Psoas muscle (tissue), 8 donors: Measurements from ENCODE around the gene CORO2B. TPM values are rescaled to one million over a fixed set of nuclear protein-coding genes. Genes with fewer than 3 reads are reported as not detected.

Experiments
- ATAC-seq, 4 donors: fragments of 200-7000 bp; cut with Tn5 transposase; one replicate each; pipeline ENCODE4 v1.9.1; 2020; ENCODE audit warnings: moderate library complexity in 3 of 4, mild to moderate bottlenecking in 2 of 4
- DNase-seq, 2 donors: peaks; one replicate each; pipeline ENCODE4 v3.0.0-alpha.2; 2020
- H3K27ac ChIP-seq: fragments of 200-600 bp; one replicate; pipeline ENCODE4 v1.8.0; 2022
- H3K27me3 ChIP-seq, 3 donors: fragments of 200-600 bp in 1 of 3; one replicate each; pipeline versions ENCODE4 v1.6.1 to v1.8.0; 2013 to 2022; ENCODE audit warnings: low read length in 2 of 3, mild to moderate bottlenecking in 2 of 3, moderate library complexity in 1 of 3; ENCODE audit not compliant: insufficient read depth in 3 of 3
- H3K36me3 ChIP-seq, 2 donors: fragments of 200-600 bp in 1 of 2; one replicate each; pipeline versions ENCODE4 v1.6.1 to v1.8.0; 2013 to 2022; ENCODE audit warnings: low read depth in 1 of 2, mild to moderate bottlenecking in 1 of 2, moderate library complexity in 1 of 2; ENCODE audit not compliant: insufficient read depth in 1 of 2
- H3K4me1 ChIP-seq: fragments of 200-600 bp; one replicate; pipeline ENCODE4 v1.8.0; 2022
- H3K4me3 ChIP-seq: fragments of 200-600 bp; one replicate; pipeline ENCODE4 v1.8.0; 2022; ENCODE audit warnings: mild to moderate bottlenecking
- H3K9me3 ChIP-seq: fragments of 200-600 bp; one replicate; pipeline ENCODE4 v1.8.0; 2022
- WGBS, 3 donors: extraction: QIAGEN DNeasy Blood & Tissue Kit; methylation state at CpG; one replicate each; pipeline versions ENCODE4 v1.1.6 to v1.1.7; 2013; 5-methylcytosine and 5-hydroxymethylcytosine counted together
- intact Hi-C, 2 donors: fragments of 100-400 bp; cut with DNase I; formaldehyde crosslinking; loops; one replicate each; pipeline versions ENCODE4 v1.11.0 to v1.14.2; 2022
- polyA plus RNA-seq, 3 donors: library from polyadenylated mRNA; stranded (reverse); fragments of 200-250 nt; gene quantifications; one replicate each; pipeline ENCODE4 v1.2.3, GENCODE V29; 2013
- total RNA-seq, 4 donors: library from RNA; stranded (reverse); fragmentation: NEBNext Ultra II Directional in 2 of 4; extraction: Animal tissue kit (Norgen Biotek cat#: 25700) in 2 of 4; gene quantifications; one replicate each; pipeline versions ENCODE4 v1.2.1 to v1.2.4, GENCODE V29; 2021 to 2023
- TF ChIP-seq, protein P1 (sequence below): fragments of 200-600 bp; IDR thresholded peaks from one replicate; pipeline ENCODE4 v1.8.0; 2022; ENCODE audit warnings: antibody characterized with exemption
- donor health status: healthy with polysubstance abuse.
- donor health status: DM: no; HTN: no; CAD: no; lungs with moderate emphysema.
- donor health status: Bipolar disorder and iron deficiency.
- donor health status: healthy.
- donor health status: DM: yes; HTN: yes; CAD: no.
- donor health status: DM: no; HTN: no; CAD: no.
- donor health status: DM: no; HTN: no; CAD: no.
- donor health status: DM: yes; HTN: yes; CAD: no.

The CORO2B gene
- total and polyA plus RNA-seq, 7 donors, result 1.1 to 3.2 (median 2.0) TPM

DNA sequence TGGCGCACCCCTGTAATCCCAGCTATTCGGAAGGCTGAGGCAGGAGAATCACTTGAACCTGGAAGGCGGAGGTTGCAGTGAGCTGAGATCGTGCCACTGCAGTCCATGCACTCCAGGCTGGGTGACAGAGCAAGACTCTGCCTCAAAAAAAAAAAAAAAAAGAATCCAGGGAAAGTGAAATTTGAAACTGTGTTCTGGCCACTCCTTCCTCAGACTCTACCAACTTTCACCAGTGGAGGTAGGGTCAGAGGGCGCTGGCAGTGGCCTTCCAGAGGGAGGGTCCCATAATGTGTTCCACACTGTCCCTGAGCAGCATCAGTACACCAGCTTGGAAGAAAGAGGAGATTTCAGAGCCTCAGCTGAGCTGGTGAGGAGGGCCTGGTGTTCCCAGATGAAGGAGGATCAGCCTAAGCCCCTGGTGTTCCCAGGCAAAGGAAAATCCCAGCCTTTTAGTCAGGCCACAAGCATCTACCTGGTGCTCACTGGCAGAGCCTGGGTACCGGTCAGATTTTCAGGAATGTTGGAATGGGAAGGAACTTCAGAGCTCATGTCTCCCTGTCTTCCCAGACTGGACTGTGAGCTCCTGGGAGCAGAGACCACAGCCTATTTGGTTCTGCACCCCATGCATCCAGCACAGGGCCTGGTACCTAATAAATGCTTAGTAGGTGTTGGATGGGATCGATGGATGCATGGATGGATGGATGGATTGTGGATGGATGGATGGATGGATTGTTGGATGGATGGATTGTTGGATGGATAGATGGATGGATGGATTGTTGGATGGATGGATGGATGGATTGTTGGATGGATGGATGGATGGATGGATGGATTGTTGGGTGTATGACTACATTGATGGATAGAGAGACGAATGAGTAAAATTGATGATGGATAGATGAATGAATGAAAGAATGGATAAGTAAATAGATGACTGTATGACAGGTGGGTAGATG is 117.9 kb downstream of the CORO2B start:
- ATAC-seq (no peak), DNase-seq (no peak)
- Histone ChIP-seq H3K27me3 (no peaks in the 10 kb centered on the region), H3K9me3 (no peaks in the 10 kb centered on the region), H3K36me3 (no peaks in the 10 kb centered on the region), H3K4me3 (no peak overlapping the region), H3K27ac (no peak overlapping the region), H3K4me1 (peaks cover 12% of the 10 kb centered on the region)
- TF ChIP-seq, protein P1, sequence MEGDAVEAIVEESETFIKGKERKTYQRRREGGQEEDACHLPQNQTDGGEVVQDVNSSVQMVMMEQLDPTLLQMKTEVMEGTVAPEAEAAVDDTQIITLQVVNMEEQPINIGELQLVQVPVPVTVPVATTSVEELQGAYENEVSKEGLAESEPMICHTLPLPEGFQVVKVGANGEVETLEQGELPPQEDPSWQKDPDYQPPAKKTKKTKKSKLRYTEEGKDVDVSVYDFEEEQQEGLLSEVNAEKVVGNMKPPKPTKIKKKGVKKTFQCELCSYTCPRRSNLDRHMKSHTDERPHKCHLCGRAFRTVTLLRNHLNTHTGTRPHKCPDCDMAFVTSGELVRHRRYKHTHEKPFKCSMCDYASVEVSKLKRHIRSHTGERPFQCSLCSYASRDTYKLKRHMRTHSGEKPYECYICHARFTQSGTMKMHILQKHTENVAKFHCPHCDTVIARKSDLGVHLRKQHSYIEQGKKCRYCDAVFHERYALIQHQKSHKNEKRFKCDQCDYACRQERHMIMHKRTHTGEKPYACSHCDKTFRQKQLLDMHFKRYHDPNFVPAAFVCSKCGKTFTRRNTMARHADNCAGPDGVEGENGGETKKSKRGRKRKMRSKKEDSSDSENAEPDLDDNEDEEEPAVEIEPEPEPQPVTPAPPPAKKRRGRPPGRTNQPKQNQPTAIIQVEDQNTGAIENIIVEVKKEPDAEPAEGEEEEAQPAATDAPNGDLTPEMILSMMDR, result no peak
- intact Hi-C loops, result no loop called here
- 93 to 99% (median 95%) methylated on average over 8 of the region's 8 CpGs for WGBS, 3 donors

DNA sequence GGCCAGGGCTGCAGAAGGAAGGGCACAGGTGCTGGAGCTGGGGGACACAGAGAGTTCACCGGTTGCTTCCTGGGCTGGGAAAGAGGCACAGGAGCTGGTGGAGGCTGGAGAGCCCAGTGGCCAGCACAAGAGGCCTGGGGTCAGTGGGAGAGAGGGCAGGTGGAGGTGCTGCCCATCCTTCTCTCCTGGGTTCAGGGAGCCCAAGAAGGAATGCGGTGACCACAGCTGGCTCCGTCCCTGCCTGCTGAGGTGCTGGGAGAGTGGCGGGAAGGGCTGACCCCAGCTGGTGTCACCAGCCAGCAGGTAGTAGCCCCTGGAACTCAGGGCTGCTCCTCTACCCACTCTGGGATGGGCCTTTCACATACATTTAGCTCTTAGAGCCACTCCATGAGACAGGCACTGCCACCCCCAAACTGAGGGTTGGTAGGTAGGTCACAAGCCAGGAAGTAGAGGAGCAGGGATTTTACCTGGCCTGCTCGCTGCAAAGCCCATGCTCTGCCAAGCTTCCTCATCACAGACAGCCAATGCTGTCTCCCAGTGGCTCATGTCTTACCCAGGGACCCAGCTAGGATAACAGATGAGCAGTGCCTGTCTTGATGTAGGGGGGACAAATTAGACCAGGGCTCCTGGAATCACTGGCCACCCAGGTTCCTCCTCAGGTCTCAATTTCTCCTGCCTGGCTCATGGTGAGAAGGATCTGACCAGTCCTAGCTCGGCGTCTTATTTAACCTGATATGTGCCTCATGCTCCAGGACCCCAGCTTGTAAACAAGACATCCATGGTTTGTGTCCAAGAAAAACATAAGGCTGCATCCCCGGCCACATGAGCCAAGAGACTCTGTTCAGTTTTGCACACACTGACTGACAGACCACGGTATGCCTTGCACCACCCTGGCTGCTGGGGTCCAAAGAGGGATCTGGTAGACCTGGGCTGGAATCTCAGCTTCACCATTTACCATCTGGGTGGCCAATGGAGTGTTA is 119.2 kb downstream of the CORO2B start:
- DNase-seq, result no peak
- Histone ChIP-seq H3K27ac (no peak overlapping the region), H3K27me3 (no peaks in the 10 kb centered on the region), H3K9me3 (no peaks in the 10 kb centered on the region), H3K4me3 (no peak overlapping the region), H3K4me1 (peaks cover 12% of the 10 kb centered on the region), H3K36me3 (no peaks in the 10 kb centered on the region)
- intact Hi-C loops, result no loop called here
- WGBS, 3 donors, result 68 to 84% (median 74%) methylated on average over 7 to 9 of the region's 9 CpGs
- TF ChIP-seq, protein P1, result no peak
- ATAC-seq, result no peak

DNA sequence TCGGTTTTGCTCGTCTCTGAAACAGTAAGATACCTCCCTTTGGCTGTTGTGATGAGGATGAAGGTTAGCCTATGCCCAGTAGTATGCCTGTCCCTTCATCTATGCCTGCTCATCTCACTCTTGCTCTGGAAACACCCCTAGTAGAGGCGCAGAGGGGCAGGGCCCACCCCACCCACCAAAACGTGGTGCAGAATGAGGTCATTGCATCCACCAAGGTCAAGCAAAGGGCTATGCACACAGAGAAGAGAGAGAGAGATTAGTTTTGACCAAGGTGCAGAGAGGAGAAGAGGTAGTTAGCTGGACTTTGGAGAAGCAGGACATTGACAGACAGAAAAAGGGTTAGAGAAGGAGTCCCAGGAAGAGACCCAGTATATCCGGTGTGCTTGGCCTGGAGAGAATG is 119.9 kb downstream of the CORO2B start:
- no peaks in the 10 kb centered on the region for H3K36me3 ChIP-seq
- WGBS, 3 donors, result 65 to 73% (median 70%) methylated on average over 5 of the region's 5 CpGs
- peaks cover 12% of the 10 kb centered on the region for H3K4me1 ChIP-seq
- ATAC-seq (no peak), DNase-seq (no peak)
- TF ChIP-seq, protein P1, result no peak
- no peak overlapping the region for H3K27ac ChIP-seq
- intact Hi-C loops, result no loop called here
- H3K9me3 ChIP-seq, result no peaks in the 10 kb centered on the region
- H3K27me3 ChIP-seq, result no peaks in the 10 kb centered on the region
- H3K4me3 ChIP-seq, result no peak overlapping the region

DNA sequence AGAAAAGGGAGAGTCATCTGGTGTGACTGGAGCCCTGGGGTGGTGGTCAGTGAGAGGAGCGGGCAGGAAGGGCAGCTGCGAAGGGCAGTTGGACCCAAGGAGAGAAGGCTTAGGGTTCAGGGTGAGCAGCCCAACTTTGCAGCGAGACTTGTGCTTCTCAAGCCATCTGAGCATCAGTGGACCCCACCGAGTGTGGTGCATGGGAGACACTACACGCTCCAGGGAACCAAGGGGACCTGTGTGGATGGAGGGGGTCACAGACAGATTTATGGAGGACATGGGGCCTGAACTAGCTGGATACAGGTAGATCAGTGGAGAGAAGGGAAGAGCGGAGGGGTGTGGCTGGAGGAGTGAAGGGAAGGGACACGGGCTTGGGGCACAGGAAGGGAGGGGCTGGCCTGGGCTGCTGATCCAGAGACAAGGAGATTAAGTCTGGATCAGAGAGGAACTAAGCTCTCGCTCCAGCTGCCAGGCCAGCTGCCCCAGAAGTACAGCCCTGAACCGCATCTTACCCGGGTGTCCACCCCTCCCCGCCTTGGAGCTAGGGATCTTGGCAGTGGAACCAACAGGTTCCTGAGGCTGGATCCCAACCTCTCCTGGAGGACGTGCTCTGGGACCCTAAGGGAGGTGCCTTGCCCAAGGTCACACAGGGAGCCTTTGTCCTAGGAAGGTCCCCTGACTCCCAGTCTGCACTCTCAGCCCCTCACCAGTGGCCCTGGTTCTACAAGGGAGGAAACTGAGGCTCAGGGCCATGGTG is 120.5 kb downstream of the CORO2B start:
- WGBS, 3 donors, result 76 to 81% (median 78%) methylated on average over 11 to 12 of the region's 12 CpGs
- DNase-seq (no peak), ATAC-seq (no peak)
- Histone ChIP-seq H3K27me3 (no peaks in the 10 kb centered on the region), H3K27ac (no peak overlapping the region), H3K4me3 (no peak overlapping the region), H3K4me1 (peaks cover 12% of the 10 kb centered on the region), H3K9me3 (no peaks in the 10 kb centered on the region), H3K36me3 (no peaks in the 10 kb centered on the region)
- intact Hi-C loops, result no loop called here
- TF ChIP-seq, protein P1, result no peak
